Endothelial cell of umbilical vein (primary cell): Measurements from ENCODE around the gene CLIC6. TPM values are rescaled to one million over a fixed set of nuclear protein-coding genes. Genes with fewer than 3 reads are reported as not detected.

Experiments used
- BruUV-seq: library from RNA; stranded (reverse); fragments of 400-500 nt; replicated peaks from 2 replicates; lab custom pipeline; 2021; lab: Mats Ljungman, UMichigan
- CTCF ChIA-PET: fragments of 300-600, 350-600 bp; sonication (Branson Sonifier 250); formaldehyde crosslinking; loops from one replicate; lab custom pipeline; 2021; ENCODE audit warnings: antibody characterized with exemption, inconsistent platforms; lab: Charles Lee
- POLR2A ChIA-PET: fragments of 300-600, 350-600 bp; sonication (Branson Sonifier 250); formaldehyde crosslinking; loops from one replicate; lab custom pipeline; 2021; ENCODE audit warnings: antibody characterized with exemption, inconsistent platforms; lab: Charles Lee
- DNase-seq: peaks from one replicate; pipeline ENCODE4 v3.0.0-alpha.2; 2011; ENCODE audit warnings: low read depth, low spot score
- FAIRE-seq: peaks from 2 replicates; lab custom pipeline; 2011; peaks lifted over from hg19 to GRCh38; lab: Jason Lieb, UNC
- H2AFZ ChIP-seq: 2 replicates; pipeline ENCODE4 v1.6.0; 2012; ENCODE audit warnings: low read depth, low read length, control low read depth, inconsistent platforms
- H3K27ac ChIP-seq: 2 replicates; pipeline ENCODE4 v1.5.1; 2011; ENCODE audit warnings: low read depth, mild to moderate bottlenecking, control low read depth, low read length, moderate library complexity; ENCODE audit not compliant: insufficient read depth
- H3K27me3 ChIP-seq, 2 experiments: 2 replicates each; pipeline versions ENCODE4 v1.6.0 to v1.6.1; 2011; ENCODE audit warnings: low read length in 2 of 2, mixed read lengths in 1 of 2; ENCODE audit not compliant: control insufficient read depth in 2 of 2, insufficient read depth in 2 of 2
- H3K36me3 ChIP-seq, 2 experiments: 2 replicates in 1 of 2; 3 replicates in 1 of 2; pipeline ENCODE4 v1.5.1; 2011; ENCODE audit warnings: low read length in 2 of 2, mild to moderate bottlenecking in 1 of 2, moderate library complexity in 1 of 2; ENCODE audit not compliant: control insufficient read depth in 2 of 2, insufficient read depth in 2 of 2; ENCODE audit errors: extremely low read depth in 1 of 2
- H3K4me1 ChIP-seq: 3 replicates; pipeline ENCODE4 v1.5.1; 2011; ENCODE audit warnings: mild to moderate bottlenecking, low read length; ENCODE audit not compliant: control insufficient read depth, insufficient read depth; ENCODE audit errors: extremely low read depth
- H3K4me2 ChIP-seq: 2 replicates; pipeline ENCODE4 v1.6.1; 2011; ENCODE audit warnings: low read length, control low read depth, mixed read lengths; ENCODE audit not compliant: insufficient read depth
- H3K4me3 ChIP-seq, 3 experiments: fragments of 200-600 bp in 1 of 3; sonication (generic), shearing (Covaris generic) in 1 of 3; replicated peaks in 1 of 3; 2 replicates each; pipeline ENCODE4 v1.5.1; 2011 to 2016; ENCODE audit warnings: control low read depth in 3 of 3, low read length in 3 of 3, mild to moderate bottlenecking in 2 of 3, inconsistent platforms in 1 of 3, low read depth in 1 of 3, moderate library complexity in 1 of 3; ENCODE audit not compliant: insufficient read depth in 1 of 3
- H3K79me2 ChIP-seq: 2 replicates; pipeline ENCODE4 v1.6.0; 2012; ENCODE audit warnings: low read length, inconsistent platforms; ENCODE audit not compliant: control insufficient read depth, insufficient read depth
- H3K9ac ChIP-seq: replicated peaks from 2 replicates; pipeline ENCODE3; 2011; ENCODE audit warnings: low read length, control low read depth; ENCODE audit not compliant: insufficient read depth; ENCODE audit errors: extremely low read depth
- H3K9me1 ChIP-seq: replicated peaks from 3 replicates; pipeline ENCODE4 v1.6.0; 2011; ENCODE audit warnings: mild to moderate bottlenecking, low read length; ENCODE audit not compliant: control insufficient read depth, insufficient read depth; ENCODE audit errors: extremely low read depth
- H3K9me3 ChIP-seq: replicated peaks from 2 replicates; pipeline ENCODE4 v1.5.1; 2012; ENCODE audit warnings: low read length, inconsistent platforms; ENCODE audit not compliant: control insufficient read depth, insufficient read depth
- H4K20me1 ChIP-seq: replicated peaks from 2 replicates; pipeline ENCODE3; 2011; ENCODE audit warnings: mild to moderate bottlenecking, low read length; ENCODE audit not compliant: control insufficient read depth, insufficient read depth; ENCODE audit errors: extremely low read depth
- CTCF ChIP-seq, 2 donors: IDR thresholded peaks; 1 replicate in 1 of 2; 2 replicates in 1 of 2; pipeline ENCODE4 v1.5.1; 2011; ENCODE audit warnings: low read length in 2 of 2, mild to moderate bottlenecking in 2 of 2, moderate library complexity in 2 of 2, control low read depth in 1 of 2, inconsistent platforms in 1 of 2, low read depth in 1 of 2; ENCODE audit not compliant: insufficient read depth in 1 of 2; ENCODE audit errors: extremely low read depth in 1 of 2
- EZH2 ChIP-seq: IDR thresholded peaks from 2 replicates; pipeline ENCODE4 v1.6.1; 2012; ENCODE audit warnings: borderline replicate concordance, low read depth, mild to moderate bottlenecking, moderate library complexity, low read length, inconsistent platforms; ENCODE audit not compliant: severe bottlenecking
- FOS ChIP-seq: IDR thresholded peaks from 2 replicates; pipeline ENCODE4 v1.6.1; 2011; ENCODE audit warnings: mild to moderate bottlenecking, low read length, moderate library complexity, borderline replicate concordance; ENCODE audit not compliant: insufficient read depth
- GATA2 ChIP-seq: IDR thresholded peaks from 2 replicates; pipeline ENCODE4 v1.7.0; 2011; ENCODE audit warnings: low read depth, mild to moderate bottlenecking, moderate library complexity, mixed read lengths, low read length; ENCODE audit not compliant: insufficient read length, insufficient read depth
- JUN ChIP-seq: IDR thresholded peaks from 2 replicates; pipeline ENCODE4 v1.6.1; 2011; ENCODE audit warnings: borderline replicate concordance, low read depth; ENCODE audit not compliant: insufficient read length, insufficient read depth
- MAX ChIP-seq: IDR thresholded peaks from 2 replicates; pipeline ENCODE4 v1.6.1; 2011; ENCODE audit not compliant: insufficient read depth, insufficient read length
- MYC ChIP-seq: IDR thresholded peaks from one replicate; pipeline ENCODE4 v1.6.1; 2011; ENCODE audit warnings: mild to moderate bottlenecking, low read depth, low read length
- POLR2A ChIP-seq: IDR thresholded peaks from 2 replicates; pipeline ENCODE4 v1.6.1; 2012; ENCODE audit warnings: low read depth, mild to moderate bottlenecking, control low read depth, low read length
- POLR2AphosphoS5 ChIP-seq: IDR thresholded peaks from 2 replicates; pipeline ENCODE4 v1.6.1; 2012; ENCODE audit warnings: low read depth, mild to moderate bottlenecking, control low read depth, low read length, moderate library complexity; ENCODE audit not compliant: insufficient read depth
- dilution Hi-C: fragments of 300-500 bp; cut with MboI; formaldehyde crosslinking; loops from one replicate; pipeline ENCODE4 v1.15.0; 2019; ENCODE audit warnings: low sequenced_read_pairs; ENCODE audit not compliant: extremely low pct_ligation_motif_present
- intact Hi-C: fragments of 100-400 bp; cut with micrococcal nuclease; formaldehyde crosslinking; loops from one replicate; pipeline ENCODE4 v1.10.0; 2022
- polyA plus RNA-seq, 4 experiments: library from polyadenylated mRNA; depleted of rRNA in 3 of 4; stranded (reverse) in 3 of 4; unstranded in 1 of 4; fragments of >200 nt; gene quantifications; 2 replicates each; pipeline versions ENCODE4 v1.2.1 to v1.2.3, GENCODE V29; 2011 to 2012; ENCODE audit warnings: missing spikeins in 1 of 4
- total RNA-seq: library from RNA; stranded (reverse); gene quantifications from 2 replicates; pipeline ENCODE4 v1.2.3, GENCODE V29; 2021

CLIC6 gene
- total and polyA plus RNA-seq, 2 donors (not counting 3 experiments of a cell fraction or from before 2014, with no cell fraction given) = not detected

- Histone ChIP-seq H3K36me3 (no peaks in the 10 kb centered on the region), H3K79me2 (no peaks in the 10 kb centered on the region), H3K9me1 (no peaks in the 10 kb centered on the region), H4K20me1 (no peaks in the 10 kb centered on the region), H3K9ac (no peak overlapping the region), H3K4me1 (no peaks in the 10 kb centered on the region), H3K27ac (no peak overlapping the region), H3K4me2 (no peak overlapping the region), H3K4me3 (no peak overlapping the region), H3K27me3 (peaks cover 27 to 44% of the 10 kb centered on the region in 2 experiments), H2AFZ (no peak overlapping the region), H3K9me3 (no peaks in the 10 kb centered on the region)
- DNase-seq (no peak), FAIRE-seq (no peak)
- CTCF ChIA-PET = interaction anchor here (0.7 to 1.4 kb wide), 2 partner anchors 9 to 1059 kb away, joined by 3 to 5 read pairs; no protein-coding TSS in a partner anchor
- TF ChIP-seq EZH2 (no peak), POLR2AphosphoS5 (no peak), CTCF (IDR thresholded peaks at IDR 0.05; ENCODE audit: extremely low read depth in 1 of 2, insufficient read depth in 1 of 2, low read depth in 1 of 2, low read length in 2 of 2) (no peak), MAX (no peak), POLR2A (no peak), FOS (no peak), MYC (no peak), JUN (no peak), GATA2 (no peak)
- POLR2A ChIA-PET = no interaction called here
- intact Hi-C loops = no loop called here
- BruUV-seq = no TSS peak
- dilution Hi-C loops = no loop called here
Observed at GRCh38 chr21:34737115-34737514, 68.3 kb downstream of the CLIC6 start.
